ENCODE data around the gene HSDL1.
"Not testable (repeated sequence)": the region's sequence is repeated elsewhere in the genome, so short reads cannot be mapped to it uniquely, and the experiment has no call there.

Gene HSDL1

GRCh38 chr16:84138824-84139627 lies 6.0 kb downstream of the HSDL1 start:
- no peak for DNase-seq (ENCODE audit: low read depth in 1 of 2, low spot score in 1 of 2)

GRCh38 chr16:84138500-84138823 lies 6.5 kb downstream of the HSDL1 start:
- no peak for DNase-seq (ENCODE audit: low read depth in 1 of 2, low spot score in 1 of 2)

- no peak for DNase-seq (ENCODE audit: low read depth in 1 of 2, low spot score in 1 of 2)
These were observed 7.1 kb downstream of the HSDL1 start for GRCh38 chr16:84137769-84138357.

GRCh38 chr16:84137287-84137686 lies 7.7 kb downstream of the HSDL1 start:
- no peak for DNase-seq (ENCODE audit: low read depth in 1 of 2, low spot score in 1 of 2)

GRCh38 chr16:84136331-84137125 lies 8.4 kb downstream of the HSDL1 start:
- DNase-seq (ENCODE audit: low read depth in 1 of 2, low spot score in 1 of 2), result no peak

GRCh38 chr16:84132527-84133285 lies 12.3 kb downstream of the HSDL1 start:
- DNase-seq (ENCODE audit: low read depth in 1 of 2, low spot score in 1 of 2), result no peak

GRCh38 chr16:84131117-84131516 lies 13.9 kb downstream of the HSDL1 start:
- DNase-seq (ENCODE audit: low read depth in 1 of 2, low spot score in 1 of 2), result no peak

- no peak for DNase-seq (ENCODE audit: low read depth in 1 of 2, low spot score in 1 of 2)
These were observed 20.5 kb downstream of the HSDL1 start for GRCh38 chr16:84124257-84125073.

- no peak for DNase-seq (ENCODE audit: low read depth in 1 of 2, low spot score in 1 of 2)
These were observed 24.0 kb downstream of the HSDL1 start for GRCh38 chr16:84121007-84121406.

GRCh38 chr16:84120023-84120422 lies 25.0 kb downstream of the HSDL1 start:
- no peak for DNase-seq (ENCODE audit: low read depth in 1 of 2, low spot score in 1 of 2)

GRCh38 chr16:84119368-84119767 lies 25.6 kb downstream of the HSDL1 start:
- no peak for DNase-seq (ENCODE audit: low read depth in 1 of 2, low spot score in 1 of 2)

GRCh38 chr16:84118315-84118714 lies 26.7 kb downstream of the HSDL1 start:
- DNase-seq (ENCODE audit: low read depth in 1 of 2, low spot score in 1 of 2), result not testable (repeated sequence)

GRCh38 chr16:84117494-84117843 lies 27.5 kb downstream of the HSDL1 start:
- no peak for DNase-seq (ENCODE audit: low read depth in 1 of 2, low spot score in 1 of 2)

GRCh38 chr16:84116720-84117493 lies 28.1 kb downstream of the HSDL1 start, which contains the start of gene MBTPS1:
Gene MBTPS1 (minus strand): TSS chr16:84116942. CDS start chr16:84101783, 15,159 bp downstream.
- peak; percentile 94 to 98 for DNase-seq (ENCODE audit: low read depth in 1 of 2, low spot score in 1 of 2)

- DNase-seq (ENCODE audit: low read depth in 1 of 2, low spot score in 1 of 2), result peak in 1 of 2 donors; percentile 33
These were observed 28.9 kb downstream of the HSDL1 start for GRCh38 chr16:84115919-84116719.

GRCh38 chr16:84111949-84112348 lies 33.0 kb downstream of the HSDL1 start:
- not testable (repeated sequence) for DNase-seq (ENCODE audit: low read depth in 1 of 2, low spot score in 1 of 2)

GRCh38 chr16:84111525-84111924 lies 33.5 kb downstream of the HSDL1 start:
- no peak for DNase-seq (ENCODE audit: low read depth in 1 of 2, low spot score in 1 of 2)

- DNase-seq (ENCODE audit: low read depth in 1 of 2, low spot score in 1 of 2), result no peak
These were observed 34.5 kb downstream of the HSDL1 start for GRCh38 chr16:84110527-84110926.
